SK-N-SH treated with all-trans-retinoic acid at 6 μM for 48 hours (cell line): Measurements from ENCODE around the gene MX2.

ENCODE experiments used
- ATAC-seq: fragments of 200-7000 bp; cut with Tn5 transposase; 3 replicates; pipeline ENCODE4 v1.9.1; 2020; ENCODE audit warnings: mild to moderate bottlenecking, moderate library complexity
- ARNTL ChIP-seq: fragments of 450-650 bp; formaldehyde crosslinking; IDR thresholded peaks from 2 replicates; pipeline ENCODE4 v1.5.0; 2020; ENCODE audit warnings: low read depth, mild to moderate bottlenecking, moderate library complexity, borderline replicate concordance
- BACH2 ChIP-seq: fragments of 250-450 bp; sonication (Bioruptor Pico); IDR thresholded peaks from 2 replicates; pipeline ENCODE4 v1.9.0; 2021; ENCODE audit warnings: mild to moderate bottlenecking, borderline replicate concordance
- CSRNP3 ChIP-seq: fragments of 250-450 bp; sonication (Bioruptor Pico); IDR thresholded peaks from 2 replicates; pipeline ENCODE4 v1.5.1; 2021; ENCODE audit warnings: mild to moderate bottlenecking, moderate library complexity
- ESRRG ChIP-seq: fragments of 250-450 bp; sonication (Bioruptor Pico); IDR thresholded peaks from 2 replicates; pipeline ENCODE4 v1.6.1; 2021; ENCODE audit warnings: mild to moderate bottlenecking
- ISL1 ChIP-seq: fragments of 250-450 bp; sonication (Bioruptor Pico); IDR thresholded peaks from 2 replicates; pipeline ENCODE4 v2.1.2; 2022; ENCODE audit warnings: mild to moderate bottlenecking, moderate library complexity
- OSR1 ChIP-seq: fragments of 250-450 bp; sonication (Bioruptor Pico); IDR thresholded peaks from 2 replicates; pipeline ENCODE4 v1.8.0; 2022; ENCODE audit warnings: moderate library complexity, mild to moderate bottlenecking, inconsistent platforms
- RARB ChIP-seq: fragments of 250-450 bp; sonication (Bioruptor Pico); IDR thresholded peaks from 2 replicates; pipeline ENCODE4 v1.8.0; 2021; ENCODE audit warnings: mild to moderate bottlenecking, moderate library complexity
- SNAI2 ChIP-seq: fragments of 250-450 bp; sonication (Bioruptor Pico); IDR thresholded peaks from 2 replicates; pipeline ENCODE4 v1.5.0; 2020; ENCODE audit warnings: mild to moderate bottlenecking, moderate library complexity
- TCF4 ChIP-seq: fragments of 250-450 bp; sonication (Bioruptor Pico); IDR thresholded peaks from 2 replicates; pipeline ENCODE4 v1.8.0; 2021; ENCODE audit warnings: mild to moderate bottlenecking, moderate library complexity, borderline replicate concordance
- TOX ChIP-seq: fragments of 250-450 bp; sonication (Bioruptor Pico); IDR thresholded peaks from 2 replicates; pipeline ENCODE4 v1.8.0; 2021; ENCODE audit warnings: mild to moderate bottlenecking, moderate library complexity, borderline replicate concordance
- ZC3H10 ChIP-seq: fragments of 250-450 bp; sonication (Bioruptor Pico); IDR thresholded peaks from 2 replicates; pipeline ENCODE4 v1.5.1; 2021; ENCODE audit warnings: mild to moderate bottlenecking, moderate library complexity
- ZFP3 ChIP-seq: fragments of 250-450 bp; sonication (Bioruptor Pico); IDR thresholded peaks from 2 replicates; pipeline ENCODE4 v1.5.0; 2020; ENCODE audit warnings: mild to moderate bottlenecking, moderate library complexity
- ZFP30 ChIP-seq: fragments of 450-650 bp; formaldehyde crosslinking; IDR thresholded peaks from 2 replicates; pipeline ENCODE4 v1.5.0; 2022; ENCODE audit warnings: mild to moderate bottlenecking, moderate library complexity
- ZNF565 ChIP-seq: fragments of 450-650 bp; formaldehyde crosslinking; conservative IDR thresholded peaks from 2 replicates; pipeline ENCODE4 v1.5.0; 2020; ENCODE audit warnings: low read depth, mild to moderate bottlenecking, moderate library complexity
- ZNF70 ChIP-seq: fragments of 450-650 bp; formaldehyde crosslinking; IDR thresholded peaks from 2 replicates; pipeline ENCODE4 v1.5.0; 2020; ENCODE audit warnings: mild to moderate bottlenecking, moderate library complexity
- ZNF8 ChIP-seq: fragments of 450-650 bp; formaldehyde crosslinking; IDR thresholded peaks from 2 replicates; pipeline ENCODE4 v1.5.0; 2020; ENCODE audit warnings: mild to moderate bottlenecking, moderate library complexity
- TF ChIP-seq, protein P1 (sequence below): fragments of 250-450 bp; sonication (Bioruptor Pico); IDR thresholded peaks from 2 replicates; pipeline ENCODE4 v1.8.0; 2020; ENCODE audit warnings: mild to moderate bottlenecking, moderate library complexity, borderline replicate concordance
- TF ChIP-seq, protein P2 (sequence below): fragments of 250-450 bp; sonication (Bioruptor Pico); IDR thresholded peaks from 2 replicates; pipeline ENCODE4 v1.8.0; 2021; ENCODE audit warnings: low read depth, mild to moderate bottlenecking, moderate library complexity, borderline replicate concordance
- TF ChIP-seq, protein P3 (sequence below): fragments of 250-450 bp; sonication (Bioruptor Pico); IDR thresholded peaks from 2 replicates; pipeline ENCODE4 v1.5.0; 2020; ENCODE audit warnings: mild to moderate bottlenecking, moderate library complexity

The MX2 gene

GRCh38 chr21:41378849-41379248 is 17.0 kb downstream of the MX2 start:
- ATAC-seq: no peak
- TF ChIP-seq BACH2 (CRISPR knock-in tag) (no peak), ZNF8 (CRISPR knock-in tag) (no peak), OSR1 (CRISPR knock-in tag) (no peak), RARB (CRISPR knock-in tag) (no peak), ZNF565 (no peak), TCF4 (CRISPR knock-in tag) (no peak), ESRRG (CRISPR knock-in tag) (no peak)

- no peak for ATAC-seq
These were observed 18.1 kb downstream of the MX2 start for GRCh38 chr21:41379901-41380300.

GRCh38 chr21:41381731-41382130 is 19.9 kb downstream of the MX2 start:
- ATAC-seq: no peak
- TF ChIP-seq ZNF70 (CRISPR knock-in tag) (no peak), TCF4 (CRISPR knock-in tag) (no peak), ARNTL (CRISPR knock-in tag) (no peak), SNAI2 (no peak), ZFP3 (CRISPR knock-in tag) (no peak), ISL1 (CRISPR knock-in tag) (no peak), OSR1 (CRISPR knock-in tag) (no peak), ZNF8 (CRISPR knock-in tag) (no peak), ESRRG (CRISPR knock-in tag) (no peak), ZNF565 (no peak), CSRNP3 (no peak), ZFP30 (CRISPR knock-in tag) (no peak)
- TF ChIP-seq, protein P1, sequence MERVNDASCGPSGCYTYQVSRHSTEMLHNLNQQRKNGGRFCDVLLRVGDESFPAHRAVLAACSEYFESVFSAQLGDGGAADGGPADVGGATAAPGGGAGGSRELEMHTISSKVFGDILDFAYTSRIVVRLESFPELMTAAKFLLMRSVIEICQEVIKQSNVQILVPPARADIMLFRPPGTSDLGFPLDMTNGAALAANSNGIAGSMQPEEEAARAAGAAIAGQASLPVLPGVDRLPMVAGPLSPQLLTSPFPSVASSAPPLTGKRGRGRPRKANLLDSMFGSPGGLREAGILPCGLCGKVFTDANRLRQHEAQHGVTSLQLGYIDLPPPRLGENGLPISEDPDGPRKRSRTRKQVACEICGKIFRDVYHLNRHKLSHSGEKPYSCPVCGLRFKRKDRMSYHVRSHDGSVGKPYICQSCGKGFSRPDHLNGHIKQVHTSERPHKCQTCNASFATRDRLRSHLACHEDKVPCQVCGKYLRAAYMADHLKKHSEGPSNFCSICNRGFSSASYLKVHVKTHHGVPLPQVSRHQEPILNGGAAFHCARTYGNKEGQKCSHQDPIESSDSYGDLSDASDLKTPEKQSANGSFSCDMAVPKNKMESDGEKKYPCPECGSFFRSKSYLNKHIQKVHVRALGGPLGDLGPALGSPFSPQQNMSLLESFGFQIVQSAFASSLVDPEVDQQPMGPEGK (CRISPR knock-in tag): no peak
- TF ChIP-seq, protein P2, sequence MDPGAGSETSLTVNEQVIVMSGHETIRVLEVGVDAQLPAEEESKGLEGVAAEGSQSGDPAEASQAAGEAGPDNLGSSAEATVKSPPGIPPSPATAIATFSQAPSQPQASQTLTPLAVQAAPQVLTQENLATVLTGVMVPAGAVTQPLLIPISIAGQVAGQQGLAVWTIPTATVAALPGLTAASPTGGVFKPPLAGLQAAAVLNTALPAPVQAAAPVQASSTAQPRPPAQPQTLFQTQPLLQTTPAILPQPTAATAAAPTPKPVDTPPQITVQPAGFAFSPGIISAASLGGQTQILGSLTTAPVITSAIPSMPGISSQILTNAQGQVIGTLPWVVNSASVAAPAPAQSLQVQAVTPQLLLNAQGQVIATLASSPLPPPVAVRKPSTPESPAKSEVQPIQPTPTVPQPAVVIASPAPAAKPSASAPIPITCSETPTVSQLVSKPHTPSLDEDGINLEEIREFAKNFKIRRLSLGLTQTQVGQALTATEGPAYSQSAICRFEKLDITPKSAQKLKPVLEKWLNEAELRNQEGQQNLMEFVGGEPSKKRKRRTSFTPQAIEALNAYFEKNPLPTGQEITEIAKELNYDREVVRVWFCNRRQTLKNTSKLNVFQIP (CRISPR knock-in tag): no peak
- TF ChIP-seq, protein P3, sequence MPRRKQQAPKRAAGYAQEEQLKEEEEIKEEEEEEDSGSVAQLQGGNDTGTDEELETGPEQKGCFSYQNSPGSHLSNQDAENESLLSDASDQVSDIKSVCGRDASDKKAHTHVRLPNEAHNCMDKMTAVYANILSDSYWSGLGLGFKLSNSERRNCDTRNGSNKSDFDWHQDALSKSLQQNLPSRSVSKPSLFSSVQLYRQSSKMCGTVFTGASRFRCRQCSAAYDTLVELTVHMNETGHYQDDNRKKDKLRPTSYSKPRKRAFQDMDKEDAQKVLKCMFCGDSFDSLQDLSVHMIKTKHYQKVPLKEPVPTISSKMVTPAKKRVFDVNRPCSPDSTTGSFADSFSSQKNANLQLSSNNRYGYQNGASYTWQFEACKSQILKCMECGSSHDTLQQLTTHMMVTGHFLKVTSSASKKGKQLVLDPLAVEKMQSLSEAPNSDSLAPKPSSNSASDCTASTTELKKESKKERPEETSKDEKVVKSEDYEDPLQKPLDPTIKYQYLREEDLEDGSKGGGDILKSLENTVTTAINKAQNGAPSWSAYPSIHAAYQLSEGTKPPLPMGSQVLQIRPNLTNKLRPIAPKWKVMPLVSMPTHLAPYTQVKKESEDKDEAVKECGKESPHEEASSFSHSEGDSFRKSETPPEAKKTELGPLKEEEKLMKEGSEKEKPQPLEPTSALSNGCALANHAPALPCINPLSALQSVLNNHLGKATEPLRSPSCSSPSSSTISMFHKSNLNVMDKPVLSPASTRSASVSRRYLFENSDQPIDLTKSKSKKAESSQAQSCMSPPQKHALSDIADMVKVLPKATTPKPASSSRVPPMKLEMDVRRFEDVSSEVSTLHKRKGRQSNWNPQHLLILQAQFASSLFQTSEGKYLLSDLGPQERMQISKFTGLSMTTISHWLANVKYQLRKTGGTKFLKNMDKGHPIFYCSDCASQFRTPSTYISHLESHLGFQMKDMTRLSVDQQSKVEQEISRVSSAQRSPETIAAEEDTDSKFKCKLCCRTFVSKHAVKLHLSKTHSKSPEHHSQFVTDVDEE (CRISPR knock-in tag): no peak

More at GRCh38 chr21:41379901-41380300, 18.1 kb downstream of the MX2 start:
- no peak for TF ChIP-seq ZNF8 (CRISPR knock-in tag)
- TF ChIP-seq, protein P2 (CRISPR knock-in tag): no peak
- TF ChIP-seq ZC3H10 (CRISPR knock-in tag): no peak
- no peak for TF ChIP-seq ESRRG (CRISPR knock-in tag)
- TF ChIP-seq SNAI2: no peak
- no peak for TF ChIP-seq BACH2 (CRISPR knock-in tag)
- TF ChIP-seq RARB (CRISPR knock-in tag): no peak
- TF ChIP-seq ISL1 (CRISPR knock-in tag): no peak
- TF ChIP-seq CSRNP3: no peak
- TF ChIP-seq TOX (CRISPR knock-in tag): no peak
- TF ChIP-seq ARNTL (CRISPR knock-in tag): no peak
